GM12864 (cell line): ENCODE data around the gene PDZD2.

ENCODE experiments used
- DNase-seq: peaks from one replicate; pipeline ENCODE4 v3.0.0-alpha.2; 2011; ENCODE audit warnings: low read depth
- H3K4me3 ChIP-seq: 2 replicates; pipeline ENCODE4 v1.5.1; 2011; ENCODE audit warnings: mild to moderate bottlenecking, low read depth, low read length, control low read depth
- CTCF ChIP-seq: IDR thresholded peaks from 2 replicates; pipeline ENCODE4 v1.5.1; 2011; ENCODE audit warnings: low read depth, mild to moderate bottlenecking, moderate library complexity, low read length, control low read depth, inconsistent platforms; ENCODE audit errors: missing control alignments

The PDZD2 gene

GRCh38 chr5:32087086-32088082 lies 448.5 kb downstream of the PDZD2 start:
- DNase-seq, result no peak
- TF ChIP-seq CTCF, result no peak
- no peak overlapping the region for H3K4me3 ChIP-seq

- H3K4me3 ChIP-seq, result no peak overlapping the region
Measured at GRCh38 chr5:32088214-32088613, 449.3 kb downstream of the PDZD2 start.

GRCh38 chr5:32089146-32090000 lies 450.4 kb downstream of the PDZD2 start:
- DNase-seq, result no peak
- no peak for TF ChIP-seq CTCF
- no peak overlapping the region for H3K4me3 ChIP-seq

More at GRCh38 chr5:32088214-32088613, 449.3 kb downstream of the PDZD2 start:
- no peak for DNase-seq
- no peak for TF ChIP-seq CTCF

- TF ChIP-seq CTCF, result no peak
Measured at GRCh38 chr5:32090026-32090754, 451.3 kb downstream of the PDZD2 start.

GRCh38 chr5:32090755-32091128 lies 451.8 kb downstream of the PDZD2 start:
- H3K4me3 ChIP-seq, result no peak overlapping the region
- TF ChIP-seq CTCF, result no peak
- DNase-seq, result no peak

More at GRCh38 chr5:32090026-32090754, 451.3 kb downstream of the PDZD2 start:
- no peak for DNase-seq
- H3K4me3 ChIP-seq, result no peak overlapping the region
